Stimulated activated CD8-positive, alpha-beta memory T cell treated with anti-CD3 and anti-CD28 coated beads, Interleukin-12 subunit alpha, Interleukin-12 subunit beta, amount 100 ng/mL, for 1 hour (primary cell): ENCODE measurements around the gene MICAL3.
"Not testable (repeated sequence)": the region's sequence is repeated elsewhere in the genome, so short reads cannot be mapped to it uniquely, and the experiment has no call there.

ENCODE experiments used
- DNase-seq: peaks from one replicate; pipeline ENCODE4 v3.0.0-alpha.2; 2020; ENCODE audit warnings: low read depth

Gene MICAL3

GRCh38 chr22:18060646-18061620, 36.6 kb upstream of the MICAL3 start:
- no peak for DNase-seq

DNA sequence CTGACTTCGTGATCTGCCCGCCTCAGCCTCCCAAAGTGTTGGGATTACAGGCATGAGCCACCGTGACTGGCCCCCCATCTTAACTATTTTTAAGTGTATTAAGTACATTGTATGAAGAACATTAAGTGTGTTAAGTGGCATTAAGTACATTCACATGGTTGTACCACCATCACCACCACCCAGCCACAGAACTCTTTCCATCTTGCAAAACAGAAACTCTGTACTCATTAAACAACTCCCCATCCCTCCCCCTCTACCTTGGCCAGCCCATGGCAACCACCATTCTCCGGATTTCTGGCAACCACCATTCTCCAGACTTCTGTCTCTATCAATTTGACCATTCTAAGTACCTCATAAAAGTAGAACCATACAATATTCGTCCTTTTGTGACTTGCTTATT, 35.6 kb upstream of the MICAL3 start:
- no peak for DNase-seq

DNA sequence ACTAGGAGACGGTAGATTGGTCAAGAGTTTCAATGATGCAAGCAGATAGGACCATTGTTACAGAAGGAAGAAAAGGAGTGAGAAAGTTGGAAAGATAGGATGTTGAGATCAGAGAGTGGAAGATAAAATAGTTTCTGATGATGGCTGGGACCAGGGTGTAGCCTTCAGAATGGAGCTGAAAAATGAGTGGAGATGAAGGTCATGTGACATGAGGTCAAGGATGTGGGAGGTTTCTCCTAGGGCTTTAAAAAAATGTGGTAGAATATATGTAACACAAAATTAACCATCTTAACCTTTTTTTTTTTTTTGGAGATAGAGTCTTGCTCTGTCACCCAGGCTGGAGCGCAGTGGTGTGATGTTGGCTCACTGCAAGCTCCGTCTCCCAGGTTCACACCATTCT, 35.1 kb upstream of the MICAL3 start:
- DNase-seq = no peak

DNA sequence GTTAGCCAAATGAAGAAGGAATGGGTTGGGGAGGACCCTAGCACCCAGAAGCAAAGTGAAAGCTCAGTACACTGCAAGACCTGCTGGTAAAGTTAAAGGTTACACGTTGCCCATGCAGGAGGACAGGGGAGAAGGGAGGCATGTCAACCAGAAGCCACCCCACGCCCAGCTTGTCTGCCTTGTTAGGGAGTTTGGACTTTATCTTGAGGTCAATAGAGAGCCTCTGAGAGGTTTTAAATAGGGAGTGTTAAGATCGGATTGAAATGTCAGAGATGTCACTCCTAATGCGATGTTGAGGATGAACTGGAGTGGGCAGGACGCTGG, 34.7 kb upstream of the MICAL3 start:
- no peak for DNase-seq

DNA sequence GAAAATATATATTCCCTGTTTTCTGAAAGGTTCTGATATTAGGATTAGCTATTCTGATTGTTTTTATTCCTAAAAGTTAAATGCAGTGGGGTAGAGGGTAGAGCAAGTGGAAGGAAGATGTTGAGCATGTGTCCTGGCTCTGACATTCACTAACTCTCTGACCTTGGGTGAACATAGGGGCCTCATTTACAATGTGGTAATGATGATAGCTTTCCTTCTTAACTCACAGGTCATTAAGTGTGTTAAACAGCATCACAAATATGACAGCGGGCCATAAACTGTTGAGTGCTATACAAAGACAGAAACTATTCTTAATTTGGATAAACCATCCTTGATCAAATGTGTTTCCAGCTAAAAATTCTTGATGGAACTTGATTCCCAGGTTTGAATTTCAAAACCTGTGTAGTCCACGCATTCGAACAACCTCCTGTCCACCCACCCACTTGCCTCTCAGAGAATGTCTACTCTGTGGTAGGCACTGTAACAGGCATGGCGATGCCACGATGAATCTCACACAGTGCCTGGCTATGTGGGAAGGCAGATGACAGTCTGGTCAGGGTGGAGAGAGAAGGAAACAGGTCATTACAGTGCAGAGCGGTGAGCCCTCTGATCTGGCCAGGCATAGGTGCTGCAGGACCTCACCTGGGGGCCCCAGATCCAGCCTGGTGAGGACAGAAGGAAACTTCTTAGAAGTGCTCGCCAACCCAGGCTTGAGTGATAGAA, 34.2 kb upstream of the MICAL3 start:
- no peak for DNase-seq

- DNase-seq = no peak
Measured at GRCh38 chr22:18057568-18058209, 33.3 kb upstream of the MICAL3 start.

DNA sequence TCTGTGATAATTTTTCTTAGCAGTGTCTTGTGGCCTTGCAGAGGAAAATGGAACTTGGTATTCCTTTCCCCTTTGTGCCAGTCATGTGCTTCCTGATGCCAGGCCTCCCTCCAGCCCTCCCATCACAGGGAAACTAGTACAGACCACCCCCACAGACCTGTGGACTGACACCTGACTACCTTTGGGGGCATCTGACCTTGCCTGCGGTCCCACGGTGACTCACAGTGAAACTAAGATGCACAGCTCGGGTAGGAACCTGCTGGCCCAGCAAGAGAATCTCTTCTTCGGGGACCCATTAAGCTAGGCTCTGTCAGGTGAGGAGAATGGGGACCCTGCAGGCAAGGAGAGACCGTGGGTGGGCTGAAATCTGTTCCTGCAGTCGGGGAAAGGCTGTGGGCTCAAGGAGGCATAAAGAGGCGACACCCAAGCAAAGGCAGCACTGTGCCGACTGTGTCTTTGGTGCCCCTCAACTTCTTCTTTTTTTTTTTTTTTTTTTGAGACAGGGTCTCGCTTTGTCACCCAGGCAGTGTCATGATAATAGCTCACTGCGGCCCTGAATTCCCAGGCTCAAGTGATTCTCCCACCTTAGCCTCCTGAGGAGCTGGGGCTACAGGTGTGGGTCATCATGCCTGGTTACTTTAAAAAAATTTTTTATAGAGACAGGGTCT, 32.6 kb upstream of the MICAL3 start:
- DNase-seq = no peak

GRCh38 chr22:18056161-18056666, 31.9 kb upstream of the MICAL3 start:
- DNase-seq = no peak

DNA sequence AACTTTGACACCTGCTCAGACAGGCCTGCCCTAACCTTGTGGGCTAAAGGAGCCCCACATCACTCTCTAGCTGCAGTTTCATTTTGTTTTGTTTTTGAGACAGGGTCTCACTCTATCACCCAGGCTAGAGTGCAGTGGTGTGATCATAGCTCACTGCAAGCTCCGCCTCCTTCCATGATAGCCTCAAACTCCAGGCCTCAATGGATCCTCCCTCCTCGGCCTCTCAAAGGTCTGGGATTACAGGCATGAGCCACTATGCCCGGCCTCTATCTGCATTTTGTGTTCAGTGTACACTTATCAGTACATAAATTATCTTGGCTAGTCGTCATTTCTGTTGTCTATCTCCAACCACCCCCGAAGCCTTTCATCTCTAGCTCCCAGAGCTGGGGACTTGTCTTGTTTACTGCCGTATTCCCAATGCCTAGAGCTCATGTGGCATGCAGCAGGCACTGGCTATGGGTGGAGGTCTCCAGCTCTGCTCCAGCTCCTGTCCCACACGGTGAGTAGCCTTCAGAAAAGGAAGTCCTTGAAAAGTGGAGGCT, 31.3 kb upstream of the MICAL3 start:
- no peak for DNase-seq

GRCh38 chr22:18053216-18053946, 29.0 kb upstream of the MICAL3 start:
- not testable (repeated sequence) for DNase-seq

DNA sequence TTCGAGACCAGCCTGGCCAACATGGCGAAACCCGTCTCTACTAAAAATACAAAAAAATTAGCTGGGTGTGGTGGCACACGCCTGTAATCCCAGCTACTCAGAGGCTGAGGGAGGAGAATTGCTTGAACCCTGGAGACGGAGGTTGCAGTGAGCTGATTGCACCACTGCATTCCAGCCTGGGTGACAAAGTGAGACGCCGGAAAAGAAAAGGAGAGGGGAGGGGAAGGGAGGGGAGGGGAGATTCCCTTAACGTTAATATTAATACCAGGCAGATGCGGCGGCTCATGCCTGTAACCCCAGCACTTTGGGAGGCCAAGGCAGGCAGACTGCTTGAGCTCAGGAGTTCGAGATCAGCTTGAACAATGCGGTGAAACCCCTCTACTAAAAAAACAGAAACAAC, 26.8 kb upstream of the MICAL3 start:
- not testable (repeated sequence) for DNase-seq

- DNase-seq = no peak
Measured at GRCh38 chr22:18050065-18050464, 25.7 kb upstream of the MICAL3 start.

DNA sequence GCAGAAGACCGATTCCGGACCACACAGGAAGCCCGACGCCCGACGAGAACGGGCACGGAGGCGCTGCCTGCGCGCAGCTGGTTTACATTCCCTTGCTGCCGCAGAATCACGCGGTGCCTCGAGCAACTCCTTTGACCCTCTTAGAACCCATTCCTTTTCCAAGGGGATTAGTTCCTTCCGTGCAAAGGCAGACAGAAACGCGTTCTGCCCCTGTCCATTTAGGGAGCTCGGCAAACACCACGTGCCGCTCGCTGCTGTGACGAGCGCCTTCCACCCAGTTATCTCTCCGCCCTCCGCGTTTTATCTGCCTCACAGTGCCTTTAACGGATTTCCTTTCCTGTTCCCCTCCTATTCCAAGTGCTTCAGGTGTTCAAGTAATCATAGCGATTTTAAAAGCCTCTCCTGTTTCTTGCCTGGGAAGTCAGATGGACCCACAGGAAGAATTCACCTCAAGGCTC, 24.1 kb upstream of the MICAL3 start:
- DNase-seq = no peak

DNA sequence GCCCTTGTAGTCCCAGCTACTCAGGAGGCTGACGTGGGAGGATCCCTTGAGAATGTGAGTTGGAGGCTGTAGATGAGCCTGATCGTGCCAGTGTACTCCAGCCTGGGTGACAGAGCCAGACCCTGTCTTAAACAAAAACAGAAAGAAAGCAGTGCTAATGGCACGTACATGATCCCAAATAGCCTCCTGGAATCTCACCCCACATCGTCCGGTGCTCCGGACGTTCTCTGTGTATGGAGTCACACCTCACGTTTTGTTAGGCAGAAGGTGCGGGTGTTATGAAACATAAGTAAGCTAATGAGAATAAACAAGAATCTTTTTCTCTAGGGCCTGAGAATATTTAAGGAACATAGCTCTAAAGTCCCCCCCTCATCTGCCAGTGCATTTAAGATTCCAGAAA, 23.7 kb upstream of the MICAL3 start:
- no peak for DNase-seq

- no peak for DNase-seq
Measured at GRCh38 chr22:18045794-18046193, 21.4 kb upstream of the MICAL3 start.

GRCh38 chr22:18044548-18045271, 20.3 kb upstream of the MICAL3 start:
- no peak for DNase-seq

DNA sequence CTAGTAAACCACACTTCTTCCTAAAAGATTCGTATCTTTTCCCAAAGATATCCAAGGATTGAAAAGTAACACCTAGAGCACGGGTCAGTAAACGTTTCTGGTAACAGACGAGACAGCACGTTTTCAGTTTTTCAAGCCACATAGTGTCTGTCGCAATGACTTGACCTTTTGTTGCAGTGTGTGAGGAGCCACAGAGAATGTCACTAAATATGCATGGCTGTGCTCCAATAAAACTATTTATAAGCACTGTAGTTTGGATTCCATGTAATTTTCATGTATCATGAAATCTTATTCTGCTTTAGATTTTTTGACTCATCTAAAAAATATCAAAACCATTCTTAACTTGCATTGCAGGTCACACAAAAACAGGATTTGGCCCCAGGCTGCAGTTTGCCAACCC, 18.3 kb upstream of the MICAL3 start:
- DNase-seq = no peak

DNA sequence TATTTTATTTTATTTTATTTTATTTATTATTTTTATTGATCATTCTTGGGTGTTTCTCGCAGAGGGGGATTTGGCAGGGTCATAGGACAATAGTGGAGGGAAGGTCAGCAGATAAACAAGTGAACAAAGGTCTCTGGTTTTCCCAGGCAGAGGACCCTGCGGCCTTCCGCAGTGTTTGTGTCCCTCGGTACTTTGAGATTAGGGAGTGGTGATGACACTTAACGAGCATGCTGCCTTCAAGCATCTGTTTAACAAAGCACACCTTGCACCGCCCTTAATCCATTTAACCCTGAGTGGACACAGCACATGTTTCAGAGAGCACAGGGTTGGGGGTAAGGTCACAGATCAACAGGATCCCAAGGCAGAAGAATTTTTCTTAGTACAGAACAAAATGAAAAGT, 16.5 kb upstream of the MICAL3 start:
- not testable (repeated sequence) for DNase-seq

GRCh38 chr22:18035751-18036150, 11.4 kb upstream of the MICAL3 start:
- no peak for DNase-seq

GRCh38 chr22:18034076-18034475, 9.7 kb upstream of the MICAL3 start:
- no peak for DNase-seq
